HepG2 (cell line): ENCODE results near the gene GPR26. TPM values are rescaled to one million over a fixed set of nuclear protein-coding genes. Genes with fewer than 3 reads are reported as not detected.

Experiments
- ATAC-seq: fragments of 200-7000 bp; cut with Tn5 transposase; 3 replicates; pipeline ENCODE4 v1.9.1; 2020; ENCODE audit warnings: mild to moderate bottlenecking, moderate library complexity
- BruUV-seq: library from RNA; stranded (reverse); fragments of 400-500 nt; replicated peaks from 2 replicates; lab custom pipeline; 2021; lab: Mats Ljungman, UMichigan
- CTCF ChIA-PET: fragments of 300-600 bp; formaldehyde crosslinking; extraction: SDS; loops from one replicate; lab custom pipeline; 2021; ENCODE audit warnings: low total read pairs, inconsistent platforms, low intra/inter-chr PET ratio; lab: Yijun Ruan, JAX
- POLR2A ChIA-PET: fragments of 350-600 bp; sonication (Branson Sonifier 250); formaldehyde crosslinking; loops from one replicate; lab custom pipeline; 2020; ENCODE audit warnings: antibody characterized with exemption, inconsistent platforms; lab: Yijun Ruan, JAX
- DNase-seq: peaks from one replicate; pipeline ENCODE4 v3.0.0-alpha.2; 2015; ENCODE audit warnings: low spot score
- FAIRE-seq: peaks from 3 replicates; lab custom pipeline; 2011; peaks lifted over from hg19 to GRCh38; lab: Jason Lieb, UNC
- H2AFZ ChIP-seq: one replicate; pipeline ENCODE4 v1.6.1; 2011; ENCODE audit warnings: low read length, inconsistent platforms
- H3K27ac ChIP-seq: fragments of 300-600 bp; 3 replicates; pipeline ENCODE4 v1.8.0; 2011; ENCODE audit warnings: mixed run types, mild to moderate bottlenecking, mixed read lengths, low read length, inconsistent platforms; ENCODE audit not compliant: insufficient read depth; ENCODE audit errors: extremely low read length
- H3K27me3 ChIP-seq, 2 experiments: fragments of 200-600 bp in 1 of 2; 2 replicates in 1 of 2; 3 replicates in 1 of 2; pipeline versions ENCODE4 v1.6.0 to v1.8.0; 2011; ENCODE audit warnings: low read length in 2 of 2, mild to moderate bottlenecking in 2 of 2, moderate library complexity in 2 of 2, inconsistent platforms in 1 of 2; ENCODE audit not compliant: insufficient read depth in 2 of 2, control insufficient read depth in 1 of 2
- H3K36me3 ChIP-seq, 2 experiments: fragments of 200-600 bp in 1 of 2; replicated peaks in 1 of 2; 2 replicates in 1 of 2; 3 replicates in 1 of 2; pipeline versions ENCODE4 v1.5.1 to v1.8.0; 2011; ENCODE audit warnings: low read length in 2 of 2, inconsistent platforms in 1 of 2; ENCODE audit not compliant: insufficient read depth in 2 of 2, control insufficient read depth in 1 of 2
- H3K4me1 ChIP-seq: 2 replicates; pipeline ENCODE4 v1.5.1; 2012; ENCODE audit warnings: low read length, inconsistent platforms; ENCODE audit not compliant: insufficient read depth
- H3K4me2 ChIP-seq: 2 replicates; pipeline ENCODE4 v1.6.0; 2011; ENCODE audit warnings: low read depth, low read length, inconsistent platforms
- H3K4me3 ChIP-seq, 3 experiments: fragments of 200-600 bp in 1 of 3; sonication (generic), shearing (Covaris generic) in 1 of 3; replicated peaks in 1 of 3; 2 replicates each; pipeline ENCODE4 v1.5.1; 2011 to 2016; ENCODE audit warnings: low read length in 3 of 3, inconsistent platforms in 2 of 3, low read depth in 2 of 3, mild to moderate bottlenecking in 2 of 3, control low read depth in 1 of 3, mixed read lengths in 1 of 3; ENCODE audit not compliant: insufficient read depth in 1 of 3
- H3K79me2 ChIP-seq: one replicate; pipeline ENCODE4 v1.6.1; 2011; ENCODE audit warnings: low read length, inconsistent platforms; ENCODE audit not compliant: insufficient read depth
- H3K9ac ChIP-seq: 2 replicates; pipeline ENCODE4 v1.6.0; 2011; ENCODE audit warnings: mild to moderate bottlenecking, low read depth, low read length, inconsistent platforms; ENCODE audit not compliant: insufficient read depth
- H3K9me3 ChIP-seq: 2 replicates; pipeline ENCODE4 v1.5.1; 2012; ENCODE audit warnings: mild to moderate bottlenecking, low read length
- H4K20me1 ChIP-seq: 2 replicates; pipeline ENCODE4 v1.6.0; 2011; ENCODE audit warnings: inconsistent platforms, mild to moderate bottlenecking, low read length, moderate library complexity; ENCODE audit not compliant: insufficient read depth
- ARNT ChIP-seq: fragments of 450-650 bp; IDR thresholded peaks from 2 replicates; pipeline ENCODE4 v1.6.1; 2017
- ELK4 ChIP-seq: sonication (generic); formaldehyde crosslinking; IDR thresholded peaks from 2 replicates; pipeline ENCODE4 v1.9.0; 2021; ENCODE audit warnings: missing genetic modification reagents, borderline replicate concordance
- NFE2L2 ChIP-seq: fragments of 150-350 bp; IDR thresholded peaks from 2 replicates; pipeline ENCODE4 v1.6.1; 2014; ENCODE audit warnings: low read length
- PHF21A ChIP-seq: sonication (generic); formaldehyde crosslinking; IDR thresholded peaks from 2 replicates; pipeline ENCODE4 v1.5.0; 2020; ENCODE audit warnings: mild to moderate bottlenecking, missing genetic modification reagents
- PPARG ChIP-seq: conservative IDR thresholded peaks from 2 replicates; pipeline ENCODE4 v1.6.1; 2016; ENCODE audit warnings: missing biosample characterization, missing genetic modification reagents
- ZNF569 ChIP-seq: sonication (generic); formaldehyde crosslinking; IDR thresholded peaks from 2 replicates; pipeline ENCODE4 v1.5.0; 2020; ENCODE audit warnings: mild to moderate bottlenecking, missing genetic modification reagents, moderate library complexity, borderline replicate concordance
- ZNF703 ChIP-seq: sonication (generic); formaldehyde crosslinking; IDR thresholded peaks from 2 replicates; pipeline ENCODE4 v1.5.1; 2020; ENCODE audit warnings: missing genetic modification reagents, mild to moderate bottlenecking, moderate library complexity, borderline replicate concordance
- ZNF766 ChIP-seq: sonication (generic); formaldehyde crosslinking; IDR thresholded peaks from 2 replicates; pipeline ENCODE4 v1.5.0; 2020; ENCODE audit warnings: missing genetic modification reagents, borderline replicate concordance
- ZNF891 ChIP-seq: sonication (generic); formaldehyde crosslinking; IDR thresholded peaks from 2 replicates; pipeline ENCODE4 v1.5.0; 2020; ENCODE audit warnings: mild to moderate bottlenecking, missing genetic modification reagents
- ZSCAN25 ChIP-seq: sonication (generic); formaldehyde crosslinking; IDR thresholded peaks from 2 replicates; pipeline ENCODE4 v1.8.0; 2022; ENCODE audit warnings: mild to moderate bottlenecking, missing genetic modification reagents
- ZSCAN30 ChIP-seq: sonication (generic); formaldehyde crosslinking; IDR thresholded peaks from 2 replicates; pipeline ENCODE4 v1.5.0; 2020; ENCODE audit warnings: mild to moderate bottlenecking, missing genetic modification reagents
- WGBS: methylation state at CpG from one replicate; pipeline ENCODE4 v1.1.6; 2017; ENCODE audit warnings: low lambda C conversion rate; 5-methylcytosine and 5-hydroxymethylcytosine counted together
- in situ Hi-C: cut with HindIII; loops from 2 replicates; pipeline ENCODE4 v1.10.0; 2017; ENCODE audit warnings: low pct_unique_long_range_greater_than_20kb; ENCODE audit not compliant: extremely low pct_ligation_motif_present
- intact Hi-C: fragments of 100-400 bp; cut with micrococcal nuclease; formaldehyde crosslinking; loops from one replicate; pipeline ENCODE4 v1.10.0; 2022; ENCODE audit not compliant: unreplicated experiment
- polyA plus RNA-seq, 8 experiments: library from polyadenylated mRNA; depleted of rRNA in 3 of 8; stranded (reverse) in 7 of 8; unstranded in 1 of 8; fragments of >200 nt; fragmentation: Illumina TruSeq in 4 of 8; extraction: Trizol in 4 of 8; gene quantifications; 2 replicates each; pipeline versions ENCODE4 v1.2.1 to v1.2.3, GENCODE V29; 2011 to 2016; ENCODE audit warnings: low read depth in 4 of 8, missing spikeins in 1 of 8, mixed read lengths in 1 of 8; ENCODE audit not compliant: insufficient read depth in 1 of 8
- total RNA-seq, 5 experiments: library from RNA; depleted of rRNA; stranded (reverse); fragments of >200 nt; fragmentation: Illumina TruSeq; extraction: Trizol; gene quantifications; 2 replicates each; pipeline ENCODE4 v1.2.3, GENCODE V29; 2016; ENCODE audit warnings: low read depth in 1 of 5
- TF ChIP-seq, protein P1 (sequence below), 2 experiments: IDR thresholded peaks; 2 replicates each; pipeline ENCODE4 v1.6.1; 2011 to 2012; ENCODE audit warnings: low read length in 2 of 2, borderline replicate concordance in 1 of 2, low read depth in 1 of 2, mild to moderate bottlenecking in 1 of 2, moderate library complexity in 1 of 2

The GPR26 gene
- total and polyA plus RNA-seq, 2 of the 13 experiments (the other 11 are each of a cell fraction or from before 2014, with no cell fraction given), result not detected

- Histone ChIP-seq H3K9me3 (no peaks in the 10 kb centered on the region), H3K27ac (no peak overlapping the region), H3K36me3 (no peaks in the 10 kb centered on the region), H3K4me3 (no peak overlapping the region), H3K79me2 (no peaks in the 10 kb centered on the region), H2AFZ (no peak overlapping the region), H4K20me1 (no peaks in the 10 kb centered on the region), H3K4me2 (no peak overlapping the region), H3K27me3 (peaks cover 0 to 8% of the 10 kb centered on the region in 2 experiments; a peak in 1 of 5 replicates), H3K9ac (no peak overlapping the region), H3K4me1 (no peaks in the 10 kb centered on the region)
- intact Hi-C loops, result no loop called here
- in situ Hi-C loops, result no loop called here
- no peak for TF ChIP-seq ZNF569 (CRISPR knock-in tag)
- no peak for TF ChIP-seq NFE2L2
- TF ChIP-seq ARNT, result no peak
- TF ChIP-seq ZSCAN25, result no peak
- TF ChIP-seq, protein P1, sequence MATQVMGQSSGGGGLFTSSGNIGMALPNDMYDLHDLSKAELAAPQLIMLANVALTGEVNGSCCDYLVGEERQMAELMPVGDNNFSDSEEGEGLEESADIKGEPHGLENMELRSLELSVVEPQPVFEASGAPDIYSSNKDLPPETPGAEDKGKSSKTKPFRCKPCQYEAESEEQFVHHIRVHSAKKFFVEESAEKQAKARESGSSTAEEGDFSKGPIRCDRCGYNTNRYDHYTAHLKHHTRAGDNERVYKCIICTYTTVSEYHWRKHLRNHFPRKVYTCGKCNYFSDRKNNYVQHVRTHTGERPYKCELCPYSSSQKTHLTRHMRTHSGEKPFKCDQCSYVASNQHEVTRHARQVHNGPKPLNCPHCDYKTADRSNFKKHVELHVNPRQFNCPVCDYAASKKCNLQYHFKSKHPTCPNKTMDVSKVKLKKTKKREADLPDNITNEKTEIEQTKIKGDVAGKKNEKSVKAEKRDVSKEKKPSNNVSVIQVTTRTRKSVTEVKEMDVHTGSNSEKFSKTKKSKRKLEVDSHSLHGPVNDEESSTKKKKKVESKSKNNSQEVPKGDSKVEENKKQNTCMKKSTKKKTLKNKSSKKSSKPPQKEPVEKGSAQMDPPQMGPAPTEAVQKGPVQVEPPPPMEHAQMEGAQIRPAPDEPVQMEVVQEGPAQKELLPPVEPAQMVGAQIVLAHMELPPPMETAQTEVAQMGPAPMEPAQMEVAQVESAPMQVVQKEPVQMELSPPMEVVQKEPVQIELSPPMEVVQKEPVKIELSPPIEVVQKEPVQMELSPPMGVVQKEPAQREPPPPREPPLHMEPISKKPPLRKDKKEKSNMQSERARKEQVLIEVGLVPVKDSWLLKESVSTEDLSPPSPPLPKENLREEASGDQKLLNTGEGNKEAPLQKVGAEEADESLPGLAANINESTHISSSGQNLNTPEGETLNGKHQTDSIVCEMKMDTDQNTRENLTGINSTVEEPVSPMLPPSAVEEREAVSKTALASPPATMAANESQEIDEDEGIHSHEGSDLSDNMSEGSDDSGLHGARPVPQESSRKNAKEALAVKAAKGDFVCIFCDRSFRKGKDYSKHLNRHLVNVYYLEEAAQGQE (IDR thresholded peaks at IDR 0.05; ENCODE audit: borderline replicate concordance in 1 of 2, low read depth in 1 of 2, low read length in 2 of 2), result no peak
- TF ChIP-seq ELK4 (CRISPR knock-in tag), result no peak
- no peak for TF ChIP-seq PHF21A
- TF ChIP-seq ZNF766 (CRISPR knock-in tag), result no peak
- no peak for TF ChIP-seq ZNF703 (CRISPR knock-in tag)
- no peak for TF ChIP-seq ZNF891 (CRISPR knock-in tag)
- TF ChIP-seq ZSCAN30 (CRISPR knock-in tag), result no peak
- no peak for TF ChIP-seq PPARG
- POLR2A ChIA-PET, result no interaction called here
- CTCF ChIA-PET, result no interaction called here
- 48% methylated on average over 11 of the region's 12 CpGs for WGBS
- ATAC-seq, result no peak
- no peak for DNase-seq
- FAIRE-seq, result no peak
- no TSS peak for BruUV-seq
These were observed 58.6 kb downstream of the GPR26 start for GRCh38 chr10:123724747-123725146.
